K562 (cell line): Measurements from ENCODE around the gene NXN. TPM values are rescaled to one million over a fixed set of nuclear protein-coding genes. Genes with fewer than 3 reads are reported as not detected.

ENCODE experiments used
- CUX1 ChIP-seq: fragments of 200-800 bp; sonication (Bioruptor generic); IDR thresholded peaks from 2 replicates; pipeline ENCODE4 v1.6.1; 2016; ENCODE audit warnings: missing genetic modification characterization, missing compliant biosample characterization
- EP400 ChIP-seq: fragments of 450-650 bp; IDR thresholded peaks from 2 replicates; pipeline ENCODE4 v1.6.1; 2017; ENCODE audit warnings: antibody characterized with exemption, mild to moderate bottlenecking, moderate library complexity
- ETV1 ChIP-seq: fragments of 450-650 bp; conservative IDR thresholded peaks from 2 replicates; pipeline ENCODE4 v1.6.1; 2016; ENCODE audit warnings: missing genetic modification characterization, control low read depth, low read depth, missing compliant biosample characterization
- FOXP4 ChIP-seq: sonication (generic); formaldehyde crosslinking; IDR thresholded peaks from 2 replicates; pipeline ENCODE4 v1.8.0; 2022; ENCODE audit warnings: mild to moderate bottlenecking, missing genetic modification reagents, borderline replicate concordance
- HDAC1 ChIP-seq, 2 experiments: fragments of 450-650 bp; IDR thresholded peaks; 2 replicates each; pipeline ENCODE4 v1.6.1; 2016 to 2017; ENCODE audit warnings: inconsistent platforms in 1 of 2, mild to moderate bottlenecking in 1 of 2, moderate library complexity in 1 of 2
- MAFF ChIP-seq: IDR thresholded peaks from 2 replicates; pipeline ENCODE4 v1.6.1; 2012; ENCODE audit warnings: low read length, improper control_type of control experiment
- MAFG ChIP-seq: fragments of 450-650 bp; conservative IDR thresholded peaks from 2 replicates; pipeline ENCODE4 v1.6.1; 2016; ENCODE audit warnings: missing genetic modification characterization, missing compliant biosample characterization
- MAZ ChIP-seq, 2 experiments: fragments of 450-650 bp in 1 of 2; sonication (generic) in 1 of 2; formaldehyde crosslinking; IDR thresholded peaks in 1 of 2; conservative IDR thresholded peaks in 1 of 2; 2 replicates each; pipeline versions ENCODE4 v1.4.0 to v1.5.0; 2020; ENCODE audit warnings: mild to moderate bottlenecking in 1 of 2, missing genetic modification reagents in 1 of 2
- MEF2A ChIP-seq: IDR thresholded peaks from 2 replicates; pipeline ENCODE4 v1.6.1; 2011; ENCODE audit warnings: low read depth, mild to moderate bottlenecking, low read length, moderate library complexity; ENCODE audit not compliant: control insufficient read depth
- MTF1 ChIP-seq: fragments of 250-450 bp; sonication (Bioruptor Pico); IDR thresholded peaks from 2 replicates; pipeline ENCODE4 v1.9.0; 2021; ENCODE audit warnings: moderate library complexity, mild to moderate bottlenecking, inconsistent platforms, borderline replicate concordance
- NFIX ChIP-seq: fragments of 250-450 bp; sonication (Bioruptor Pico); IDR thresholded peaks from 2 replicates; pipeline ENCODE4 v1.4.0; 2020; ENCODE audit warnings: low read depth, mild to moderate bottlenecking, moderate library complexity
- NR2C1 ChIP-seq, 2 experiments: fragments of 450-650 bp; IDR thresholded peaks; 2 replicates each; pipeline ENCODE4 v1.6.1; 2017; ENCODE audit warnings: mild to moderate bottlenecking in 2 of 2, antibody characterized with exemption in 1 of 2, inconsistent platforms in 1 of 2, missing compliant biosample characterization in 1 of 2, missing genetic modification characterization in 1 of 2
- PHB2 ChIP-seq: fragments of 450-650 bp; IDR thresholded peaks from 2 replicates; pipeline ENCODE4 v1.6.1; 2017; ENCODE audit warnings: low read depth
- RBM17 ChIP-seq: fragments of 200-400 bp; formaldehyde crosslinking; IDR thresholded peaks from 2 replicates; pipeline ENCODE4 v1.6.1; 2017; ENCODE audit warnings: low read depth, mild to moderate bottlenecking, low read length, borderline replicate concordance
- SRF ChIP-seq, 2 experiments: fragments of 250-450, 450-650 bp in 1 of 2; sonication (Bioruptor Pico) in 1 of 2; sonication (generic) in 1 of 2; formaldehyde crosslinking; IDR thresholded peaks; 2 replicates each; pipeline versions ENCODE4 v1.5.0 to v1.5.1; 2020 to 2022; ENCODE audit warnings: mild to moderate bottlenecking in 1 of 2, missing genetic modification reagents in 1 of 2
- SRSF7 ChIP-seq: fragments of 200-400 bp; formaldehyde crosslinking; optimal IDR thresholded peaks from 2 replicates; pipeline ENCODE3; 2017; ENCODE audit warnings: mild to moderate bottlenecking, low read depth, low read length
- XRCC5 ChIP-seq: fragments of 200-400 bp; formaldehyde crosslinking; IDR thresholded peaks from 2 replicates; pipeline ENCODE4 v1.6.1; 2017; ENCODE audit warnings: low read depth, mild to moderate bottlenecking, low read length
- ZBTB7A ChIP-seq: IDR thresholded peaks from 2 replicates; pipeline ENCODE4 v1.6.1; 2011; ENCODE audit warnings: low read depth, mild to moderate bottlenecking, low read length, moderate library complexity, borderline replicate concordance; ENCODE audit not compliant: control insufficient read depth
- ZNF134 ChIP-seq: fragments of 250-450 bp; sonication (Bioruptor Pico); conservative IDR thresholded peaks from 2 replicates; pipeline ENCODE4 v1.4.0; 2020
- polyA plus RNA-seq, 8 experiments: library from polyadenylated mRNA; depleted of rRNA in 4 of 8; stranded (reverse) in 5 of 8; unstranded in 3 of 8; fragments of >200 nt; fragmentation: Nextera tagmentation in 2 of 8; fragmentation: Illumina TruSeq in 1 of 8; extraction: Ambion mirVana in 2 of 8; extraction: Trizol in 1 of 8; gene quantifications; 2 replicates each; pipeline versions ENCODE4 v1.2.1 to v1.2.3, GENCODE V29; 2011 to 2014; ENCODE audit warnings: inconsistent platforms in 1 of 8, missing spikeins in 1 of 8
- total RNA-seq, 7 experiments: library from RNA; depleted of rRNA in 6 of 7; stranded (reverse); fragments of >200 nt in 6 of 7; fragmentation: Illumina TruSeq in 2 of 7; extraction: Trizol in 2 of 7; gene quantifications; 2 replicates each; pipeline versions ENCODE4 v1.2.1 to v1.2.3, GENCODE V29; 2011 to 2021; ENCODE audit warnings: low replicate concordance in 1 of 7

Gene NXN
- total and polyA plus RNA-seq, 9 of the 15 experiments (the other 6 are each of a cell fraction or from before 2014, with no cell fraction given), result 0.08 to 0.39 (median 0.29) TPM; not detected in 5

- peak; percentile 91 for TF ChIP-seq ZBTB7A
- no peak for TF ChIP-seq NR2C1 (IDR thresholded peaks at IDR 0.05)
- no peak for TF ChIP-seq NR2C1 (tag; IDR thresholded peaks at IDR 0.05)
- TF ChIP-seq SRF (CRISPR knock-in tag; IDR thresholded peaks at IDR 0.05), result no peak
- no peak for TF ChIP-seq ZNF134 (CRISPR knock-in tag)
- no peak for TF ChIP-seq PHB2
- TF ChIP-seq SRSF7, result no peak
- TF ChIP-seq HDAC1 (IDR thresholded peaks at IDR 0.05), result no peak
- TF ChIP-seq ETV1 (tag), result no peak
- no peak for TF ChIP-seq CUX1 (CRISPR knock-in tag)
- TF ChIP-seq RBM17, result no peak
- no peak for TF ChIP-seq MAFG (tag)
- peak; percentile 61 to 62 for TF ChIP-seq MAZ (CRISPR knock-in tag; conservative IDR thresholded peaks at IDR 0.05 in 1 of 2, IDR thresholded peaks at IDR 0.05 in 1 of 2)
- TF ChIP-seq EP400, result peak; percentile 59
- TF ChIP-seq MTF1 (CRISPR knock-in tag), result no peak
- TF ChIP-seq XRCC5, result 0 out of 2 replicates have a peak, but pooled peaks have one; percentile 65
- no peak for TF ChIP-seq NFIX
- TF ChIP-seq FOXP4 (CRISPR knock-in tag), result no peak; the same call in 1 of the 2 replicates
- no peak for TF ChIP-seq MAFF
- TF ChIP-seq MEF2A, result no peak
Observed at GRCh38 chr17:752002-752619, 227.5 kb downstream of the NXN start, which contains the start of gene GEMIN4 (continued).
